ENCODE data around the gene ADIPOQ.
"Not testable (repeated sequence)": the region's sequence is repeated elsewhere in the genome, so short reads cannot be mapped to it uniquely, and the experiment has no call there.

ADIPOQ gene

DNA sequence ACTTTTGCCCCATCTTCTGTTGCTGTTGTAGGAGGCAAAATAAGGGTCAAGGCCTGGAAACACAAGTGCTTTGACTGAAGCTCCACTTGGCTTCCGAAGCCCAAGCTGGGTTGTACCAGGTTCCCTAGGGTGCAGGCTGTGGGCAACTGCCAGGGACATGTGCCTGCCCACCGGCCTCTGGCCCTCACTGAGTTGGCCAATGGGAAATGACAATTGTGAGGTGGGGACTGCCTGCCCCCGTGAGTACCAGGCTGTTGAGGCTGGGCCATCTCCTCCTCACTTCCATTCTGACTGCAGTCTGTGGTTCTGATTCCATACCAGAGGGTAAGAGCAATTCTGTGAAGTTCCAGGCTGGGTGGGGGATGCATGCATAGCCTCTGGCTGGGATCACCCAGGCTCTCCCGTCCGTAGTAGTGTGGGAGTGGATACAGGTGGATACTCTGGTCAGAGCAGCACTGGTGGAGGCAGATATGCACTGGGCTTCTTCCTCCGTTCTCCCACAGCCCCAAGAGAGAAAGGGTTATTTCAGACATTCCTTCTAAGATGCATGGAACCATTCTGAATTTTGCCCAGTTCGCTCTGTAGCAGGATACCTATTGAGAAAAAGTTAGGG is at the start of gene ADIPOQ:
Gene ADIPOQ, plus strand, starts transcription at position 285 of the 613 bp plus-strand sequence. CDS start 10,349 bp downstream, outside the sequence.
- TF ChIP-seq, protein P1, sequence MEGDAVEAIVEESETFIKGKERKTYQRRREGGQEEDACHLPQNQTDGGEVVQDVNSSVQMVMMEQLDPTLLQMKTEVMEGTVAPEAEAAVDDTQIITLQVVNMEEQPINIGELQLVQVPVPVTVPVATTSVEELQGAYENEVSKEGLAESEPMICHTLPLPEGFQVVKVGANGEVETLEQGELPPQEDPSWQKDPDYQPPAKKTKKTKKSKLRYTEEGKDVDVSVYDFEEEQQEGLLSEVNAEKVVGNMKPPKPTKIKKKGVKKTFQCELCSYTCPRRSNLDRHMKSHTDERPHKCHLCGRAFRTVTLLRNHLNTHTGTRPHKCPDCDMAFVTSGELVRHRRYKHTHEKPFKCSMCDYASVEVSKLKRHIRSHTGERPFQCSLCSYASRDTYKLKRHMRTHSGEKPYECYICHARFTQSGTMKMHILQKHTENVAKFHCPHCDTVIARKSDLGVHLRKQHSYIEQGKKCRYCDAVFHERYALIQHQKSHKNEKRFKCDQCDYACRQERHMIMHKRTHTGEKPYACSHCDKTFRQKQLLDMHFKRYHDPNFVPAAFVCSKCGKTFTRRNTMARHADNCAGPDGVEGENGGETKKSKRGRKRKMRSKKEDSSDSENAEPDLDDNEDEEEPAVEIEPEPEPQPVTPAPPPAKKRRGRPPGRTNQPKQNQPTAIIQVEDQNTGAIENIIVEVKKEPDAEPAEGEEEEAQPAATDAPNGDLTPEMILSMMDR (IDR thresholded peaks at IDR 0.05; ENCODE audit: insufficient read depth, missing control alignments): no peak
- DNase-seq (ENCODE audit: insufficient read length, low spot score) (no peak), FAIRE-seq (no peak)

DNA sequence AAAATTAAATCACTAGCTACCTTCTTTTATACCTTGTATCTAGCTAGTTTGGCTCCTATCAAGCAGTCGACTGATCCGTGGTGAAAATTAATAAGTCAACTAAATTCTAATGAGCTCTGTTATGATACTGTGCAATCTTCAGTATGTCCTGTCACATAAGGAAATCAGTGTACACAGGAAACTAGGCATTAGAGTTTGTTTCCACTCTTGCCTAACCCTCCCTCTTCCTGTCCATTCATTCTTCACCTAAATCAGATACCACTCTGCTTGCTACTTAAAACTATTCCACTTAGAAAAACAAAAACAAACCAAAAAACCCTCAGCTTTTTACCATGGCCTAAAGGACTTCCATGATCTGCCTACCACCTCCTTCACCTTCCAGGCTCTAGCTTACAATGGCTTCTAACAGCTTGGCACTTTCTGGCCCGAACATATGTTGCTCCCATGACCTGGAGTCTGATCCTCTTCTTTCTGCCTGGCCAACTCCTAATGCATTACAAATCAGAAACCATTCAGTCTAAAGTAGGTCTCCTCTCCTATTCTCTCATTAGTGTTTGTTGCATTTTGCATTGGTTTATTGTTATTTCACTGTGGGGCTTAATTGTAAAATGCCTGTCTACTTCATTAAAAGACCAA is 44.2 kb upstream of the ADIPOQ start:
- FAIRE-seq (peak; percentile 21), DNase-seq (ENCODE audit: insufficient read length, low spot score) (no peak)
- TF ChIP-seq, protein P1 (IDR thresholded peaks at IDR 0.05; ENCODE audit: insufficient read depth, missing control alignments): no peak

DNA sequence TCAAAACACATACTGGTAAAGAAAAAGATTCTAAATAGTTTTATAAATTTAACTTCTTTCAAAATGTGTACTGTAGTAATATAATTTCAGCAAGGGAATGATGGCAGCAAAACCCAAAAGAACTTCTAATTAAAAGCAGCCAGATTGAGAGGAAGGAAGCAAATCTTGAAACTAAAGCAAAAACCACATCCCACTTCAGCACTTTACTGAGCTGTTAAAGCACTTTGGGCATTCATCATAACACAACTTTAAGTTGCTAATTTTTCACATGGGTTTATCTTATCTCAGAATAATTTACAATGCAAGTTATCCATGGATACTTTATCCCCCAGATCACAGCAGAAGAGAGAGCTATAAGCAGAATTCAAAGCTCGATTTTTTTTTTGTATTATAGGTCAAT is 42.2 kb upstream of the ADIPOQ start:
- TF ChIP-seq, protein P1 (IDR thresholded peaks at IDR 0.05; ENCODE audit: insufficient read depth, missing control alignments): no peak
- FAIRE-seq: no peak
- DNase-seq (ENCODE audit: insufficient read length, low spot score): no peak

DNA sequence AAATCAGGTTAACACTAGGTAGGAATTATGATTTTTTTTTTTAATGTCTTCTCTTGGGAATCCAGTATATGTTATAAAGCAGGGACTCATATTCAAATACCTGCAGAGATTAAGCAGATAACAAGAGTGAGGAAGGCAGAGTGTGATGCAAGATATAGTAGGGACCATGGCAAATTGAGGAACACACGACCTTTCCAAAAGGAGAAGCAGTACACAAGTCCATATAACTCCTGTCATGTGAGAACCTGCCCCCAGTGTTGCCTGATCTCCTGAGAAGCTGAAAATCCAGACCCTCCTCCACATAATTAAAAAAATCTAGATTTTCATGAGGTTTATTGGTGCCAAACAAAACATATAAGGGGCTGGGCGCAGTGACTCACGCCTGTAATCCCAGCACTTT is 39.8 kb upstream of the ADIPOQ start:
- DNase-seq (ENCODE audit: insufficient read length, low spot score): no peak
- FAIRE-seq: no peak
- TF ChIP-seq, protein P1 (IDR thresholded peaks at IDR 0.05; ENCODE audit: insufficient read depth, missing control alignments): no peak

DNA sequence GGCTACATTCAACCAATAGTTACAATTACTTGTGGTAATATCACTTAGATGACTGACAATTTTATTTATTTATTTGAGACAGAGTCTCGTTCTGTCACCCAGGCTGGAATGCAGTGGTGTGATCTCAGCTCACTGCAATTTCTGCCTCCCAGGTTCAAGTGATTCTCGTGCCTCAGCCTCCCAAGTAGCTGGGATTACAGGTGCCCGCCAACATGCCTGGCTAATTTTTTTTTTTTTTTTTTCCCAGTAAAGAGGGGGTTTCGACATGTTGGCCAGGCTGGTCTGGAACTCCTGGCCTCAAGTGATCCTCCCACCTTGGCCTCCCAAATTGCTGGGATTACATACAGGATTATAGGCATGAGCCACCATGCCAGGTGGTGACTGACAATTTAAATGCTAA is 39.1 kb upstream of the ADIPOQ start:
- not testable (repeated sequence) for DNase-seq (ENCODE audit: insufficient read length, low spot score); FAIRE-seq

DNA sequence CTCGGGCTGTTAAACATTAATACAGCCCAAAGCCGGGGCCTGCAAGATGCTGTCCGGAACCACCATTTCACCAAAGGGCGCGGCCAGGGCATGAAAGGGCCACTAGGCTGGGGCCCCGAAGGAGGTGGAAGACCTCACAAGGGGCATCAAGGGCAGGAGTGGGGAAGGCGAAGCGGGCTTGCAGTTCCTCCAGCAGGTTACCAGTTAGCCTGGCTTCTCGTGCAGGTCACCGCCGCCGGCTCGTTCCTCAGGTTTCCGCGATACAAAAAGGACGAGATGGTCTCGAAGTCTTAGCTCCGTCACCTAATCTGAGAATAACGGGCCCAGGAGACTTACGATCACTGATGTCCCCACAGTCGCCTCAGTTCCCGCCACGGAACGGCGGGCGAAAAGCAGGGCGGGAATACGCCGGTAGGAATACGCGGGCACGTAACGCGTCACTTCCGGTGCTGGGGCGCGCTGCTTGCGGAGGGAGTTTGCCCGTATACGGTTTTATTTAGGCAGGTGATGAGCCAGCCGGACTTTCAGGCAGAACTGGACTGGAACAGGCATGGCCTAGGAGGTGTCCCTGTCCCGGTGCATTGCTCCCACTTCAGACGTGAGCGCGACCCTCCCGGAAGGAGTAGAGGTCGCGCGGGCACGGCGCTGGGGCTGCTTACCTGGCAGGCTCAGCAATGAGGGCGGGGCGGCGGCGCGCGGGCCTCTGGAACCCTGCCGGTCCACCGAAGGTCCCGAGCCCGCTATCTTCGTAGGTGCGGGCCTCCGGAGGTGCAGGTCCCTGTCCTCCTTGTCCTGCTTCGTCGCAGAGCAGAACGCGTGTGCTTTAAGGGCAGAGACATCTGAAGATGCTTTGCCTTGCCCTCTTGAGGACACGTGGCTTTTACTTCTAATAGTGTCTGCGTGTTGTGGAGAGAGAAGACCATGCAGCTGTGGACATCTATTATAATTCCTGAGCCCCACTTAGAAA is 36.1 kb upstream of the ADIPOQ start, which contains the start of gene RFC4:
Gene RFC4, minus strand, starts transcription at position 394 of the 967 bp plus-strand sequence. CDS start 1,769 bp downstream, outside the sequence.
- TF ChIP-seq, protein P1 (IDR thresholded peaks at IDR 0.05; ENCODE audit: insufficient read depth, missing control alignments): no peak
- DNase-seq (ENCODE audit: insufficient read length, low spot score) (peak; percentile 42), FAIRE-seq (no peak)

DNA sequence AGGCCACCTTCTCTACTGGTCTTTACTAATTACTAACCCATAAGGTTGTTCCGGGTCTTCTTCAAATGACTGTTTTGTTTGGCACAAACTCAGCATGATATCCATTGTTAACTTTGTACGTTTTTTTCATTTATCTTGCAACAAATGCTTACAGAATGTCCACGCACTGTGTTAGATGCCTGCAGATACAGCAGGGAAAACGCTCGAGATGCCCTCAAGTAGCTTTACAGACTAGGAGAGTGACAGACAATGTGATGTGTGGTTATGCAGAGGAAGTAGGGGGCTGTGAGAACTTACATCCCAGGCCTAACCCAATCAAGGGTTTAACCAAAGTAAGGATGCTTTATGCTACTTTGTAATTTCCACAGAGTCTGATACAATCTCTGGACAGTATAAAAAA is 35.3 kb upstream of the ADIPOQ start:
- TF ChIP-seq, protein P1 (IDR thresholded peaks at IDR 0.05; ENCODE audit: insufficient read depth, missing control alignments): no peak
- DNase-seq (ENCODE audit: insufficient read length, low spot score) (no peak), FAIRE-seq (no peak)
